A673 (cell line): ENCODE measurements around the gene MAP2K5. TPM values are rescaled to one million over a fixed set of nuclear protein-coding genes. Genes with fewer than 3 reads are reported as not detected.

Experiments used
- BruUV-seq: library from RNA; stranded (reverse); fragments of 400-500 nt; replicated peaks from 2 replicates; lab custom pipeline; 2021; lab: Mats Ljungman, UMichigan
- CTCF ChIA-PET: fragments of 300-600 bp; sonication (Branson Sonifier 250); formaldehyde crosslinking; loops from one replicate; lab custom pipeline; 2022; ENCODE audit warnings: antibody characterized with exemption; lab: Charles Lee
- POLR2A ChIA-PET: fragments of 300-600 bp; sonication (Branson Sonifier 250); formaldehyde crosslinking; loops from one replicate; lab custom pipeline; 2022; ENCODE audit warnings: antibody characterized with exemption; ENCODE audit not compliant: low non-redundant PET; lab: Charles Lee
- DNase-seq: peaks from one replicate; pipeline ENCODE4 v3.0.0-alpha.2; 2015; ENCODE audit warnings: low spot score
- H3K27ac ChIP-seq: fragments of 200-600 bp; sonication (generic); 2 replicates; pipeline ENCODE4 v1.5.1; 2016; ENCODE audit warnings: mixed run types, low read depth, mild to moderate bottlenecking, mixed read lengths, antibody characterized with exemption, low read length; ENCODE audit not compliant: poor library complexity, severe bottlenecking
- H3K27me3 ChIP-seq: fragments of 200-600 bp; sonication (generic); replicated peaks from 2 replicates; pipeline ENCODE4 v1.6.1; 2017; ENCODE audit warnings: mixed run types, low read depth, mild to moderate bottlenecking, mixed read lengths, antibody characterized with exemption, low read length; ENCODE audit not compliant: insufficient read depth, poor library complexity
- H3K36me3 ChIP-seq: fragments of 200-600 bp; sonication (generic); 2 replicates; pipeline ENCODE4 v1.6.1; 2016; ENCODE audit warnings: mixed run types, mild to moderate bottlenecking, mixed read lengths, antibody characterized with exemption, low read length; ENCODE audit not compliant: insufficient read depth, poor library complexity, severe bottlenecking
- H3K4me1 ChIP-seq: fragments of 200-600 bp; sonication (generic); 2 replicates; pipeline ENCODE4 v1.6.1; 2017; ENCODE audit warnings: mixed run types, mild to moderate bottlenecking, mixed read lengths, antibody characterized with exemption, low read length; ENCODE audit not compliant: insufficient read depth, poor library complexity, severe bottlenecking
- H3K4me3 ChIP-seq: fragments of 200-600 bp; sonication (generic); 2 replicates; pipeline ENCODE4 v1.5.1; 2016; ENCODE audit warnings: low read depth, mixed run types, mild to moderate bottlenecking, mixed read lengths, low read length; ENCODE audit not compliant: poor library complexity, severe bottlenecking
- H3K9me3 ChIP-seq: fragments of 200-600 bp; sonication (generic); 2 replicates; pipeline ENCODE4 v1.6.1; 2016; ENCODE audit warnings: mixed run types, low read depth, mild to moderate bottlenecking, mixed read lengths, antibody characterized with exemption, low read length; ENCODE audit not compliant: poor library complexity, severe bottlenecking
- CTCF ChIP-seq: fragments of 300-800, 200-600 bp; sonication (generic); conservative IDR thresholded peaks from 2 replicates; pipeline ENCODE4 v1.5.1; 2017; ENCODE audit warnings: low read depth, mild to moderate bottlenecking, antibody characterized with exemption, low read length, moderate library complexity, mixed read lengths
- EZH2 ChIP-seq: fragments of 200-600 bp; sonication (generic); IDR thresholded peaks from 2 replicates; pipeline ENCODE4 v1.6.1; 2017; ENCODE audit warnings: borderline replicate concordance, low read depth, mild to moderate bottlenecking, mixed read lengths, antibody characterized with exemption, low read length; ENCODE audit not compliant: poor library complexity, severe bottlenecking
- intact Hi-C: fragments of 100-400 bp; cut with micrococcal nuclease; formaldehyde crosslinking; loops from one replicate; pipeline ENCODE4 v1.10.0; 2022; ENCODE audit not compliant: unreplicated experiment
- total RNA-seq: library from RNA; stranded (reverse); gene quantifications from 2 replicates; pipeline ENCODE4 v1.2.3, GENCODE V29; 2021

Gene MAP2K5
- total RNA-seq, 1 experiment from 2014 or later: 62.8 TPM

- H3K27me3 ChIP-seq: no peaks in the 10 kb centered on the region
- intact Hi-C loops: no loop called here
- BruUV-seq: no TSS peak
- no peaks in the 10 kb centered on the region for H3K4me1 ChIP-seq
- H3K36me3 ChIP-seq: no peaks in the 10 kb centered on the region
- DNase-seq: no peak
- ChIA-PET POLR2A (no interaction called here), CTCF (no interaction called here)
- H3K9me3 ChIP-seq: no peaks in the 10 kb centered on the region
- H3K4me3 ChIP-seq: no peak overlapping the region
- TF ChIP-seq CTCF (no peak), EZH2 (no peak)
- no peak overlapping the region for H3K27ac ChIP-seq
Observed at GRCh38 chr15:67534360-67534759, 8.1 kb upstream of the MAP2K5 start.

GRCh38 chr15:67537771-67538170 lies 4.7 kb upstream of the MAP2K5 start:
- no peak for TF ChIP-seq EZH2
- TF ChIP-seq CTCF: no peak
- H3K27ac ChIP-seq: no peak overlapping the region
- POLR2A ChIA-PET: no interaction called here
- BruUV-seq: no TSS peak
- no peaks in the 10 kb centered on the region for H3K9me3 ChIP-seq
- CTCF ChIA-PET: no interaction called here
- DNase-seq: no peak
- no peaks in the 10 kb centered on the region for H3K4me1 ChIP-seq
- intact Hi-C loops: no loop called here
- no peak overlapping the region for H3K4me3 ChIP-seq
- H3K27me3 ChIP-seq: no peaks in the 10 kb centered on the region
- H3K36me3 ChIP-seq: no peaks in the 10 kb centered on the region

- no peaks in the 10 kb centered on the region for H3K27me3 ChIP-seq
- H3K36me3 ChIP-seq: peaks cover 4% of the 10 kb centered on the region
- no TSS peak for BruUV-seq
- TF ChIP-seq EZH2 (no peak), CTCF (no peak)
- intact Hi-C loops: no loop called here
- no peak for DNase-seq
- peak overlapping the region; percentile 66 for H3K4me3 ChIP-seq
- H3K27ac ChIP-seq: peak overlapping the region; percentile 87
- ChIA-PET CTCF (no interaction called here), POLR2A (no interaction called here)
- H3K4me1 ChIP-seq: peaks cover 18% of the 10 kb centered on the region
- H3K9me3 ChIP-seq: no peaks in the 10 kb centered on the region
Observed at GRCh38 chr15:67543348-67543718, 830 bp downstream of the MAP2K5 start.
